HepG2 (cell line): ENCODE results near the gene CADPS. TPM values are rescaled to one million over a fixed set of nuclear protein-coding genes. Genes with fewer than 3 reads are reported as not detected.

Source experiments
- ATAC-seq: fragments of 200-7000 bp; cut with Tn5 transposase; 3 replicates; pipeline ENCODE4 v1.9.1; 2020; ENCODE audit warnings: mild to moderate bottlenecking, moderate library complexity
- BruUV-seq: library from RNA; stranded (reverse); fragments of 400-500 nt; replicated peaks from 2 replicates; lab custom pipeline; 2021; lab: Mats Ljungman, UMichigan
- CTCF ChIA-PET: fragments of 300-600 bp; formaldehyde crosslinking; extraction: SDS; loops from one replicate; lab custom pipeline; 2021; ENCODE audit warnings: low total read pairs, inconsistent platforms, low intra/inter-chr PET ratio; lab: Yijun Ruan, JAX
- POLR2A ChIA-PET: fragments of 350-600 bp; sonication (Branson Sonifier 250); formaldehyde crosslinking; loops from one replicate; lab custom pipeline; 2020; ENCODE audit warnings: antibody characterized with exemption, inconsistent platforms; lab: Yijun Ruan, JAX
- DNase-seq: peaks from one replicate; pipeline ENCODE4 v3.0.0-alpha.2; 2015; ENCODE audit warnings: low spot score
- FAIRE-seq: peaks from 3 replicates; lab custom pipeline; 2011; peaks lifted over from hg19 to GRCh38; lab: Jason Lieb, UNC
- H2AFZ ChIP-seq: one replicate; pipeline ENCODE4 v1.6.1; 2011; ENCODE audit warnings: low read length, inconsistent platforms
- H3K27ac ChIP-seq: fragments of 300-600 bp; 3 replicates; pipeline ENCODE4 v1.8.0; 2011; ENCODE audit warnings: mixed run types, mild to moderate bottlenecking, mixed read lengths, low read length, inconsistent platforms; ENCODE audit not compliant: insufficient read depth; ENCODE audit errors: extremely low read length
- H3K27me3 ChIP-seq, 2 experiments: fragments of 200-600 bp in 1 of 2; 2 replicates in 1 of 2; 3 replicates in 1 of 2; pipeline versions ENCODE4 v1.6.0 to v1.8.0; 2011; ENCODE audit warnings: low read length in 2 of 2, mild to moderate bottlenecking in 2 of 2, moderate library complexity in 2 of 2, inconsistent platforms in 1 of 2; ENCODE audit not compliant: insufficient read depth in 2 of 2, control insufficient read depth in 1 of 2
- H3K36me3 ChIP-seq, 2 experiments: fragments of 200-600 bp in 1 of 2; replicated peaks in 1 of 2; 2 replicates in 1 of 2; 3 replicates in 1 of 2; pipeline versions ENCODE4 v1.5.1 to v1.8.0; 2011; ENCODE audit warnings: low read length in 2 of 2, inconsistent platforms in 1 of 2; ENCODE audit not compliant: insufficient read depth in 2 of 2, control insufficient read depth in 1 of 2
- H3K4me1 ChIP-seq: 2 replicates; pipeline ENCODE4 v1.5.1; 2012; ENCODE audit warnings: low read length, inconsistent platforms; ENCODE audit not compliant: insufficient read depth
- H3K4me2 ChIP-seq: 2 replicates; pipeline ENCODE4 v1.6.0; 2011; ENCODE audit warnings: low read depth, low read length, inconsistent platforms
- H3K4me3 ChIP-seq, 3 experiments: fragments of 200-600 bp in 1 of 3; sonication (generic), shearing (Covaris generic) in 1 of 3; replicated peaks in 1 of 3; 2 replicates each; pipeline ENCODE4 v1.5.1; 2011 to 2016; ENCODE audit warnings: low read length in 3 of 3, inconsistent platforms in 2 of 3, low read depth in 2 of 3, mild to moderate bottlenecking in 2 of 3, control low read depth in 1 of 3, mixed read lengths in 1 of 3; ENCODE audit not compliant: insufficient read depth in 1 of 3
- H3K79me2 ChIP-seq: one replicate; pipeline ENCODE4 v1.6.1; 2011; ENCODE audit warnings: low read length, inconsistent platforms; ENCODE audit not compliant: insufficient read depth
- H3K9ac ChIP-seq: 2 replicates; pipeline ENCODE4 v1.6.0; 2011; ENCODE audit warnings: mild to moderate bottlenecking, low read depth, low read length, inconsistent platforms; ENCODE audit not compliant: insufficient read depth
- H3K9me3 ChIP-seq: 2 replicates; pipeline ENCODE4 v1.5.1; 2012; ENCODE audit warnings: mild to moderate bottlenecking, low read length
- H4K20me1 ChIP-seq: 2 replicates; pipeline ENCODE4 v1.6.0; 2011; ENCODE audit warnings: inconsistent platforms, mild to moderate bottlenecking, low read length, moderate library complexity; ENCODE audit not compliant: insufficient read depth
- JUNB ChIP-seq: sonication (generic); formaldehyde crosslinking; IDR thresholded peaks from 2 replicates; pipeline ENCODE4 v1.8.0; 2022; ENCODE audit warnings: missing genetic modification reagents, mild to moderate bottlenecking, borderline replicate concordance
- MEF2D ChIP-seq: sonication (generic); formaldehyde crosslinking; IDR thresholded peaks from 2 replicates; pipeline ENCODE4 v1.5.1; 2020; ENCODE audit warnings: mild to moderate bottlenecking, missing genetic modification reagents
- NFKB2 ChIP-seq: sonication (generic); formaldehyde crosslinking; IDR thresholded peaks from 2 replicates; pipeline ENCODE4 v1.4.0; 2020; ENCODE audit warnings: missing genetic modification reagents, borderline replicate concordance
- STAG1 ChIP-seq: sonication (generic); formaldehyde crosslinking; IDR thresholded peaks from 2 replicates; pipeline ENCODE4 v1.4.0; 2020; ENCODE audit warnings: missing genetic modification reagents
- ZNF136 ChIP-seq: sonication (generic); formaldehyde crosslinking; IDR thresholded peaks from 2 replicates; pipeline ENCODE4 v1.8.1; 2022; ENCODE audit warnings: low read depth, mild to moderate bottlenecking, moderate library complexity, missing genetic modification reagents
- ZNF326 ChIP-seq: sonication (generic); formaldehyde crosslinking; IDR thresholded peaks from 2 replicates; pipeline ENCODE4 v1.4.0; 2020; ENCODE audit warnings: missing genetic modification reagents, borderline replicate concordance
- ZNF331 ChIP-seq: sonication (generic); formaldehyde crosslinking; IDR thresholded peaks from 2 replicates; pipeline ENCODE4 v1.4.0; 2020; ENCODE audit warnings: missing genetic modification reagents
- ZNF335 ChIP-seq: sonication (generic); formaldehyde crosslinking; IDR thresholded peaks from 2 replicates; pipeline ENCODE4 v1.4.0; 2020; ENCODE audit warnings: missing genetic modification reagents
- ZNF577 ChIP-seq: sonication (generic); formaldehyde crosslinking; IDR thresholded peaks from 2 replicates; pipeline ENCODE4 v1.4.0; 2020; ENCODE audit warnings: mild to moderate bottlenecking, low read depth, missing genetic modification reagents, borderline replicate concordance
- ZNF780A ChIP-seq: sonication (generic); formaldehyde crosslinking; IDR thresholded peaks from 2 replicates; pipeline ENCODE4 v1.8.0; 2022; ENCODE audit warnings: mild to moderate bottlenecking, missing genetic modification reagents, moderate library complexity
- WGBS: methylation state at CpG from one replicate; pipeline ENCODE4 v1.1.6; 2017; ENCODE audit warnings: low lambda C conversion rate; 5-methylcytosine and 5-hydroxymethylcytosine counted together
- in situ Hi-C: cut with HindIII; loops from 2 replicates; pipeline ENCODE4 v1.10.0; 2017; ENCODE audit warnings: low pct_unique_long_range_greater_than_20kb; ENCODE audit not compliant: extremely low pct_ligation_motif_present
- intact Hi-C: fragments of 100-400 bp; cut with micrococcal nuclease; formaldehyde crosslinking; loops from one replicate; pipeline ENCODE4 v1.10.0; 2022; ENCODE audit not compliant: unreplicated experiment
- polyA plus RNA-seq, 8 experiments: library from polyadenylated mRNA; depleted of rRNA in 3 of 8; stranded (reverse) in 7 of 8; unstranded in 1 of 8; fragments of >200 nt; fragmentation: Illumina TruSeq in 4 of 8; extraction: Trizol in 4 of 8; gene quantifications; 2 replicates each; pipeline versions ENCODE4 v1.2.1 to v1.2.3, GENCODE V29; 2011 to 2016; ENCODE audit warnings: low read depth in 4 of 8, missing spikeins in 1 of 8, mixed read lengths in 1 of 8; ENCODE audit not compliant: insufficient read depth in 1 of 8
- total RNA-seq, 5 experiments: library from RNA; depleted of rRNA; stranded (reverse); fragments of >200 nt; fragmentation: Illumina TruSeq; extraction: Trizol; gene quantifications; 2 replicates each; pipeline ENCODE4 v1.2.3, GENCODE V29; 2016; ENCODE audit warnings: low read depth in 1 of 5
- TF ChIP-seq, protein P1 (sequence below): sonication (generic); formaldehyde crosslinking; IDR thresholded peaks from 2 replicates; pipeline ENCODE4 v1.4.0; 2020; ENCODE audit warnings: missing genetic modification reagents, mild to moderate bottlenecking, borderline replicate concordance
- TF ChIP-seq, protein P2 (sequence below): sonication (generic); formaldehyde crosslinking; conservative IDR thresholded peaks from 2 replicates; pipeline ENCODE4 v1.4.0; 2020; ENCODE audit warnings: missing genetic modification reagents
- TF ChIP-seq, protein P3 (sequence below): sonication (generic); formaldehyde crosslinking; IDR thresholded peaks from 2 replicates; pipeline ENCODE4 v1.4.0; 2020; ENCODE audit warnings: mild to moderate bottlenecking, missing genetic modification reagents, borderline replicate concordance
- TF ChIP-seq, protein P4 (sequence below): sonication (generic); formaldehyde crosslinking; IDR thresholded peaks from 2 replicates; pipeline ENCODE4 v1.4.0; 2020; ENCODE audit warnings: missing genetic modification reagents

The CADPS gene
- total and polyA plus RNA-seq, 2 of the 13 experiments (the other 11 are each of a cell fraction or from before 2014, with no cell fraction given) = not detected

DNA sequence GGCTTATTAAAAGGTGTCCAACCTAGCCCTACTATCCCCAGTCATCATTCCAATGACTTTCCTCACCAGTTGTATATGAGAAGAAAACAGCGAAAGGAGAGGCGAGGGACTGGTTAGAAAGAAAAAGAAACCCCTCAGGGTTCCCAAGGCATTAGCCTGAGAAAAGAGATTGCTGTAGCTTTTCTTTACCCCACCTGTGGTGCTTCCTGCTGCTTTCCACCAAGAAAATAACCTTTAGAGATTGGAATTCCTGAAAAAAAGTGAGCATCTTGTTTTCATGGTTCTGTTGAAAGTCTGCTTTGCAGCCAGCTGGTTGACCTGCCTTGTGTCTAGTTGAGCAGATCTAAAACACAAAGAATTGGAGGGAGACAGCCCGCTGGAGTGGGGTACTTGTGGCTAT is 196.4 kb downstream of the CADPS start:
- intact Hi-C loops = no loop called here
- Histone ChIP-seq H3K9ac (no peak overlapping the region), H3K9me3 (no peaks in the 10 kb centered on the region), H3K4me3 (no peak overlapping the region), H3K36me3 (no peaks in the 10 kb centered on the region), H3K4me1 (no peaks in the 10 kb centered on the region), H2AFZ (no peak overlapping the region), H4K20me1 (no peaks in the 10 kb centered on the region), H3K27ac (no peak overlapping the region), H3K79me2 (no peaks in the 10 kb centered on the region), H3K4me2 (no peak overlapping the region), H3K27me3 (no peaks in the 10 kb centered on the region; a peak in 1 of 5 replicates)
- no peak for FAIRE-seq
- CTCF ChIA-PET = no interaction called here
- no peak for DNase-seq
- WGBS = 24% methylated on average over 3 of the region's 3 CpGs
- no TSS peak for BruUV-seq
- ATAC-seq = no peak
- POLR2A ChIA-PET = no interaction called here
- in situ Hi-C loops = no loop called here
- TF ChIP-seq, protein P1, sequence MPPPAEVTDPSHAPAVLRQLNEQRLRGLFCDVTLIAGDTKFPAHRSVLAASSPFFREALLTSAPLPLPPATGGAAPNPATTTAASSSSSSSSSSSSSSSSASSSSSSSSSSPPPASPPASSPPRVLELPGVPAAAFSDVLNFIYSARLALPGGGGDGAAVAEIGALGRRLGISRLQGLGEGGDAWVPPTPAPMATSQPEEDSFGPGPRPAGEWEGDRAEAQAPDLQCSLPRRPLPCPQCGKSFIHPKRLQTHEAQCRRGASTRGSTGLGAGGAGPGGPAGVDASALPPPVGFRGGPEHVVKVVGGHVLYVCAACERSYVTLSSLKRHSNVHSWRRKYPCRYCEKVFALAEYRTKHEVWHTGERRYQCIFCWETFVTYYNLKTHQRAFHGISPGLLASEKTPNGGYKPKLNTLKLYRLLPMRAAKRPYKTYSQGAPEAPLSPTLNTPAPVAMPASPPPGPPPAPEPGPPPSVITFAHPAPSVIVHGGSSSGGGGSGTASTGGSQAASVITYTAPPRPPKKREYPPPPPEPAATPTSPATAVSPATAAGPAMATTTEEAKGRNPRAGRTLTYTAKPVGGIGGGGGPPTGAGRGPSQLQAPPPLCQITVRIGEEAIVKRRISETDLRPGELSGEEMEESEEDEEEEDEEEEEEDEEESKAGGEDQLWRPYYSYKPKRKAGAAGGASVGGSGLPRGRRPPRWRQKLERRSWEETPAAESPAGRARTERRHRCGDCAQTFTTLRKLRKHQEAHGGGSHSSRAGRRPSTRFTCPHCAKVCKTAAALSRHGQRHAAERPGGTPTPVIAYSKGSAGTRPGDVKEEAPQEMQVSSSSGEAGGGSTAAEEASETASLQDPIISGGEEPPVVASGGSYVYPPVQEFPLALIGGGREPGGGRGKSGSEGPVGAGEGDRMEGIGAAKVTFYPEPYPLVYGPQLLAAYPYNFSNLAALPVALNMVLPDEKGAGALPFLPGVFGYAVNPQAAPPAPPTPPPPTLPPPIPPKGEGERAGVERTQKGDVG = no peak
- TF ChIP-seq ZNF331 (no peak), STAG1 (CRISPR knock-in tag) (no peak), JUNB (CRISPR knock-in tag) (no peak), NFKB2 (no peak), ZNF577 (CRISPR knock-in tag) (no peak), MEF2D (CRISPR knock-in tag) (no peak), ZNF335 (CRISPR knock-in tag) (no peak), ZNF136 (CRISPR knock-in tag) (no peak), ZNF780A (CRISPR knock-in tag) (no peak), ZNF326 (no peak)
- TF ChIP-seq, protein P2, sequence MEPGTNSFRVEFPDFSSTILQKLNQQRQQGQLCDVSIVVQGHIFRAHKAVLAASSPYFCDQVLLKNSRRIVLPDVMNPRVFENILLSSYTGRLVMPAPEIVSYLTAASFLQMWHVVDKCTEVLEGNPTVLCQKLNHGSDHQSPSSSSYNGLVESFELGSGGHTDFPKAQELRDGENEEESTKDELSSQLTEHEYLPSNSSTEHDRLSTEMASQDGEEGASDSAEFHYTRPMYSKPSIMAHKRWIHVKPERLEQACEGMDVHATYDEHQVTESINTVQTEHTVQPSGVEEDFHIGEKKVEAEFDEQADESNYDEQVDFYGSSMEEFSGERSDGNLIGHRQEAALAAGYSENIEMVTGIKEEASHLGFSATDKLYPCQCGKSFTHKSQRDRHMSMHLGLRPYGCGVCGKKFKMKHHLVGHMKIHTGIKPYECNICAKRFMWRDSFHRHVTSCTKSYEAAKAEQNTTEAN = no peak
- TF ChIP-seq, protein P3, sequence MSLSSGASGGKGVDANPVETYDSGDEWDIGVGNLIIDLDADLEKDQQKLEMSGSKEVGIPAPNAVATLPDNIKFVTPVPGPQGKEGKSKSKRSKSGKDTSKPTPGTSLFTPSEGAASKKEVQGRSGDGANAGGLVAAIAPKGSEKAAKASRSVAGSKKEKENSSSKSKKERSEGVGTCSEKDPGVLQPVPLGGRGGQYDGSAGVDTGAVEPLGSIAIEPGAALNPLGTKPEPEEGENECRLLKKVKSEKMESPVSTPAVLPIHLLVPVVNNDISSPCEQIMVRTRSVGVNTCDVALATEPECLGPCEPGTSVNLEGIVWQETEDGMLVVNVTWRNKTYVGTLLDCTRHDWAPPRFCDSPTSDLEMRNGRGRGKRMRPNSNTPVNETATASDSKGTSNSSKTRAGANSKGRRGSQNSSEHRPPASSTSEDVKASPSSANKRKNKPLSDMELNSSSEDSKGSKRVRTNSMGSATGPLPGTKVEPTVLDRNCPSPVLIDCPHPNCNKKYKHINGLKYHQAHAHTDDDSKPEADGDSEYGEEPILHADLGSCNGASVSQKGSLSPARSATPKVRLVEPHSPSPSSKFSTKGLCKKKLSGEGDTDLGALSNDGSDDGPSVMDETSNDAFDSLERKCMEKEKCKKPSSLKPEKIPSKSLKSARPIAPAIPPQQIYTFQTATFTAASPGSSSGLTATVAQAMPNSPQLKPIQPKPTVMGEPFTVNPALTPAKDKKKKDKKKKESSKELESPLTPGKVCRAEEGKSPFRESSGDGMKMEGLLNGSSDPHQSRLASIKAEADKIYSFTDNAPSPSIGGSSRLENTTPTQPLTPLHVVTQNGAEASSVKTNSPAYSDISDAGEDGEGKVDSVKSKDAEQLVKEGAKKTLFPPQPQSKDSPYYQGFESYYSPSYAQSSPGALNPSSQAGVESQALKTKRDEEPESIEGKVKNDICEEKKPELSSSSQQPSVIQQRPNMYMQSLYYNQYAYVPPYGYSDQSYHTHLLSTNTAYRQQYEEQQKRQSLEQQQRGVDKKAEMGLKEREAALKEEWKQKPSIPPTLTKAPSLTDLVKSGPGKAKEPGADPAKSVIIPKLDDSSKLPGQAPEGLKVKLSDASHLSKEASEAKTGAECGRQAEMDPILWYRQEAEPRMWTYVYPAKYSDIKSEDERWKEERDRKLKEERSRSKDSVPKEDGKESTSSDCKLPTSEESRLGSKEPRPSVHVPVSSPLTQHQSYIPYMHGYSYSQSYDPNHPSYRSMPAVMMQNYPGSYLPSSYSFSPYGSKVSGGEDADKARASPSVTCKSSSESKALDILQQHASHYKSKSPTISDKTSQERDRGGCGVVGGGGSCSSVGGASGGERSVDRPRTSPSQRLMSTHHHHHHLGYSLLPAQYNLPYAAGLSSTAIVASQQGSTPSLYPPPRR (CRISPR knock-in tag) = no peak
- TF ChIP-seq, protein P4, sequence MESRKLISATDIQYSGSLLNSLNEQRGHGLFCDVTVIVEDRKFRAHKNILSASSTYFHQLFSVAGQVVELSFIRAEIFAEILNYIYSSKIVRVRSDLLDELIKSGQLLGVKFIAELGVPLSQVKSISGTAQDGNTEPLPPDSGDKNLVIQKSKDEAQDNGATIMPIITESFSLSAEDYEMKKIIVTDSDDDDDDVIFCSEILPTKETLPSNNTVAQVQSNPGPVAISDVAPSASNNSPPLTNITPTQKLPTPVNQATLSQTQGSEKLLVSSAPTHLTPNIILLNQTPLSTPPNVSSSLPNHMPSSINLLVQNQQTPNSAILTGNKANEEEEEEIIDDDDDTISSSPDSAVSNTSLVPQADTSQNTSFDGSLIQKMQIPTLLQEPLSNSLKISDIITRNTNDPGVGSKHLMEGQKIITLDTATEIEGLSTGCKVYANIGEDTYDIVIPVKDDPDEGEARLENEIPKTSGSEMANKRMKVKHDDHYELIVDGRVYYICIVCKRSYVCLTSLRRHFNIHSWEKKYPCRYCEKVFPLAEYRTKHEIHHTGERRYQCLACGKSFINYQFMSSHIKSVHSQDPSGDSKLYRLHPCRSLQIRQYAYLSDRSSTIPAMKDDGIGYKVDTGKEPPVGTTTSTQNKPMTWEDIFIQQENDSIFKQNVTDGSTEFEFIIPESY (CRISPR knock-in tag) = no peak
